Breast epithelium (tissue), 4 donors: ENCODE results near the gene CDK19. TPM values are rescaled to one million over a fixed set of nuclear protein-coding genes. Genes with fewer than 3 reads are reported as not detected.

Source experiments
- DNase-seq, 2 donors: peaks; one replicate each; pipeline ENCODE4 v3.0.0-alpha.2; 2019; ENCODE audit warnings: low spot score in 2 of 2
- H3K27ac ChIP-seq, 2 donors: fragments of 200-600 bp; sonication (generic) in 1 of 2; one replicate each; pipeline ENCODE4 v1.5.1; 2016 to 2019; ENCODE audit warnings: mild to moderate bottlenecking in 1 of 2
- H3K27me3 ChIP-seq, 2 donors: fragments of 200-600 bp; sonication (generic) in 1 of 2; one replicate each; pipeline versions ENCODE4 v1.5.1 to v1.6.0; 2017 to 2019; ENCODE audit warnings: control low read depth in 1 of 2, mild to moderate bottlenecking in 1 of 2
- H3K36me3 ChIP-seq: fragments of 200-600 bp; one replicate; pipeline ENCODE4 v1.5.1; 2019
- H3K4me1 ChIP-seq, 2 donors: fragments of 200-600 bp; sonication (generic); one replicate each; pipeline ENCODE4 v1.5.1; 2016 to 2019; ENCODE audit warnings: control low read depth in 1 of 2
- H3K4me3 ChIP-seq, 3 donors: fragments of 200-600 bp; sonication (generic); 1 replicate in 2 of 3; 2 replicates in 1 of 3; pipeline ENCODE4 v1.5.1; 2016 to 2019; ENCODE audit warnings: mild to moderate bottlenecking in 3 of 3, moderate library complexity in 2 of 3
- H3K9me3 ChIP-seq, 2 donors: fragments of 200-600 bp; sonication (generic) in 1 of 2; one replicate each; pipeline ENCODE4 v1.5.1; 2016 to 2019; ENCODE audit warnings: control low read depth in 1 of 2
- POLR2A ChIP-seq: fragments of 450-650 bp; IDR thresholded peaks from one replicate; pipeline ENCODE4 v1.6.1; 2016; ENCODE audit warnings: antibody characterized with exemption, mild to moderate bottlenecking, moderate library complexity
- POLR2AphosphoS5 ChIP-seq, 3 donors: sonication (generic); formaldehyde crosslinking; IDR thresholded peaks; one replicate each; pipeline ENCODE4 v1.6.1; 2017; ENCODE audit warnings: antibody characterized with exemption in 3 of 3
- intact Hi-C: fragments of 100-400 bp; cut with DNase I; formaldehyde crosslinking; loops from one replicate; pipeline ENCODE4 v1.15.1; 2023; ENCODE audit warnings: low total_unique reads
- total RNA-seq, 3 donors: library from RNA; depleted of rRNA; stranded (reverse); fragments of >200 nt; gene quantifications; one replicate each; pipeline ENCODE4 v1.1.0, GENCODE V29; 2016
- TF ChIP-seq, protein P1 (sequence below), 3 donors: fragments of 450-650 bp; IDR thresholded peaks; one replicate each; pipeline ENCODE4 v1.5.1; 2016 to 2017; ENCODE audit warnings: antibody characterized with exemption in 3 of 3, mild to moderate bottlenecking in 3 of 3, moderate library complexity in 3 of 3

The CDK19 gene
- total RNA-seq, 3 donors from 2014 or later, result 14.1 to 17.9 (median 17.9) TPM

DNA sequence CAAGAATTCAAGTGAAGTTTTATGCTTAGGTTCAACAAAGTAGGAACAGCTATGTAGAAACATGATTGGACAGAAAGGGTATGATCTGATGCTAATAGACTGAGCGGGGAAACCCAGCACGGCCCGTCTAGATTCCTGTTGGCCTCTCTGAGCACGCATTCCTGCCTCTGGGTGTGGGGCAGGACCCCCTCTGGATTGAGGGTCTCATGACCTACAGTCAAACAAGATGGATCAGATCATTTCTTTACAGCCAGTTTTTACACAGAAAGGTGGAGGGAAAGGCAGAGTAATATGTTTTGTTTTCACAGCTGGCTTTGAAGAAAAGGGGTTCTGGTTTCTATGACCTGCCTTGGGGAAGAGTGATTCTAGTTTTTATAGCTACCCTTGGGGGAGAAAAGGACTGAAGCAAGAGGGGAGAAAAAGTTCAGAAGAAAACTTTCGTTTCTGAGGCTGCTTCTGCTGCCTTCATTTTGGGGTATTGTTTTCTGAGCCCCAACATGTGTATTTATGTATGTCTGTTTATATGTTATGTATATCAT is 239.3 kb downstream of the CDK19 start:
- TF ChIP-seq POLR2A (no peak), POLR2AphosphoS5 (IDR thresholded peaks at IDR 0.05) (no peak)
- TF ChIP-seq, protein P1, sequence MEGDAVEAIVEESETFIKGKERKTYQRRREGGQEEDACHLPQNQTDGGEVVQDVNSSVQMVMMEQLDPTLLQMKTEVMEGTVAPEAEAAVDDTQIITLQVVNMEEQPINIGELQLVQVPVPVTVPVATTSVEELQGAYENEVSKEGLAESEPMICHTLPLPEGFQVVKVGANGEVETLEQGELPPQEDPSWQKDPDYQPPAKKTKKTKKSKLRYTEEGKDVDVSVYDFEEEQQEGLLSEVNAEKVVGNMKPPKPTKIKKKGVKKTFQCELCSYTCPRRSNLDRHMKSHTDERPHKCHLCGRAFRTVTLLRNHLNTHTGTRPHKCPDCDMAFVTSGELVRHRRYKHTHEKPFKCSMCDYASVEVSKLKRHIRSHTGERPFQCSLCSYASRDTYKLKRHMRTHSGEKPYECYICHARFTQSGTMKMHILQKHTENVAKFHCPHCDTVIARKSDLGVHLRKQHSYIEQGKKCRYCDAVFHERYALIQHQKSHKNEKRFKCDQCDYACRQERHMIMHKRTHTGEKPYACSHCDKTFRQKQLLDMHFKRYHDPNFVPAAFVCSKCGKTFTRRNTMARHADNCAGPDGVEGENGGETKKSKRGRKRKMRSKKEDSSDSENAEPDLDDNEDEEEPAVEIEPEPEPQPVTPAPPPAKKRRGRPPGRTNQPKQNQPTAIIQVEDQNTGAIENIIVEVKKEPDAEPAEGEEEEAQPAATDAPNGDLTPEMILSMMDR (IDR thresholded peaks at IDR 0.05), result no peak
- intact Hi-C loops, result no loop called here
- no peak for DNase-seq

GRCh38 chr6:110574817-110575216 is 240.5 kb downstream of the CDK19 start:
- intact Hi-C loops, result no loop called here
- Histone ChIP-seq H3K4me1 (no peaks in the 10 kb centered on the region), H3K9me3 (no peaks in the 10 kb centered on the region), H3K36me3 (no peaks in the 10 kb centered on the region), H3K4me3 (no peak overlapping the region), H3K27me3 (no peaks in the 10 kb centered on the region), H3K27ac (no peak overlapping the region)
- no peak for DNase-seq
- TF ChIP-seq, protein P1 (IDR thresholded peaks at IDR 0.05), result no peak
- TF ChIP-seq POLR2AphosphoS5 (IDR thresholded peaks at IDR 0.05), result no peak
- no peak for TF ChIP-seq POLR2A

More for the DNA sequence above, 239.3 kb downstream of the CDK19 start:
- H3K27ac ChIP-seq, result no peak overlapping the region
- no peaks in the 10 kb centered on the region for H3K36me3 ChIP-seq
- no peaks in the 10 kb centered on the region for H3K4me1 ChIP-seq
- no peaks in the 10 kb centered on the region for H3K27me3 ChIP-seq
- no peaks in the 10 kb centered on the region for H3K9me3 ChIP-seq
- no peak overlapping the region for H3K4me3 ChIP-seq

GRCh38 chr6:110573537-110573936 is 241.7 kb downstream of the CDK19 start:
- intact Hi-C loops, result no loop called here
- no peak overlapping the region for H3K4me3 ChIP-seq
- no peaks in the 10 kb centered on the region for H3K27me3 ChIP-seq
- no peaks in the 10 kb centered on the region for H3K4me1 ChIP-seq
- TF ChIP-seq POLR2AphosphoS5 (IDR thresholded peaks at IDR 0.05) (no peak), POLR2A (no peak)
- TF ChIP-seq, protein P1 (IDR thresholded peaks at IDR 0.05), result no peak
- H3K36me3 ChIP-seq, result no peaks in the 10 kb centered on the region
- DNase-seq, result no peak
- no peak overlapping the region for H3K27ac ChIP-seq
- no peaks in the 10 kb centered on the region for H3K9me3 ChIP-seq

DNA sequence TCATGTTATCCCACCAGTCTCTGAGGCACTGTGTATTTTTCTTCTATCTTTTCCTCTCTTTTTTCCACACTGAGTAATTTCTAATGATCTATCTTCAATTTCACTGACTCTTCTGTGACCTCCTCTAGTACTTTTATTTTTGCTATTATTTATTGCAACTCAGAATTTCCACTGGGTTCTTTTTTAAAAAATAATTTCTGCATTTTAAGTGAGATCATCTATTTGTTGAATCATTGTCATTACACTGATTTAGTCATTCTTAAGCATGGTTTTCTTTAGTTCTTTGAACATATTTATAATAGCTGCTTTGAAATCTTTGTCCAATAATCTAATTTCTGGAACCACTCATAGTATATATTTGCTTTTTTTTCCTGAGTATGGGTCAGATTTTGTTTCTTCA is 242.1 kb downstream of the CDK19 start:
- intact Hi-C loops, result no loop called here
- no peak for DNase-seq
- no peaks in the 10 kb centered on the region for H3K9me3 ChIP-seq
- TF ChIP-seq, protein P1 (IDR thresholded peaks at IDR 0.05), result no peak
- no peak for TF ChIP-seq POLR2A
- no peak for TF ChIP-seq POLR2AphosphoS5 (IDR thresholded peaks at IDR 0.05)
- no peak overlapping the region for H3K27ac ChIP-seq
- H3K4me1 ChIP-seq, result no peaks in the 10 kb centered on the region
- H3K27me3 ChIP-seq, result no peaks in the 10 kb centered on the region
- H3K36me3 ChIP-seq, result no peaks in the 10 kb centered on the region
- H3K4me3 ChIP-seq, result no peak overlapping the region

DNA sequence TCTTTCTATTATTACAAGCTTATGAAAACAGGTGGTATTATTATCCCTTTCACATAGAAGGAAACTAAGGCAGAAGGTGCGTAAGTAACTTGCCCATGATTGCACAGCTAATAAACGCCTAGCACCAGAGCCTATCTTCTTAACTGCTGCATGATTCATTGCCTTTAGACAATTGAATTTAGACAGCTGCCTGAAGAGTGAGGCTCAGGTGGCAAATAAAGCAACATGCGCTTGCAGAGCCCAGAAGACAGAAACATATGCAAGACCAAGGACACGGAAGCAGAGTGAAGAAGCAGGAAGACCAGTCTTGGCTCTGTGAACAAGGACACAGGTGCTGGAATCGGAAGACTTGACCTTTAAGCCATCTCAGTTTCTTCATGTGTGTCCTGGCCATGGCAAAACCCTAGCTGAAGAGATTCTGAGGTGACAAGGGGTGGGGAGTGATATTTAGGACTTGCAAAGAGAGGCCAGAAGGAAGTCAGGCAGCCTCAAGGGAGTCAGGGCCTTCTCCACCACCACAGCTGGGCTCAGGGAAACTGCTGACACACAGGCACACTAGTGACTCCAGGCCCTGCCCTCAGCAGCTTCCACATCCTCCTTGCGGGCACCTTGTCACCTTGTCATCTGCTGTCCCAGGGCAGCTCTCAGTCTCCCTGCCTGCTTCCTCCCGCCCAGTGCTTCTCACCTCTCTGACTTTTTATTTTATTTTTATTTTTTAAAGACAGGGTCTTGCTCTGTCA is 247.1 kb downstream of the CDK19 start:
- no peaks in the 10 kb centered on the region for H3K27me3 ChIP-seq
- no peaks in the 10 kb centered on the region for H3K36me3 ChIP-seq
- no peaks in the 10 kb centered on the region for H3K4me1 ChIP-seq
- no peaks in the 10 kb centered on the region for H3K9me3 ChIP-seq
- intact Hi-C loops, result no loop called here
- no peak for DNase-seq
- TF ChIP-seq POLR2AphosphoS5 (IDR thresholded peaks at IDR 0.05), result no peak
- no peak for TF ChIP-seq POLR2A
- TF ChIP-seq, protein P1 (IDR thresholded peaks at IDR 0.05), result no peak
- no peak overlapping the region for H3K4me3 ChIP-seq
- no peak overlapping the region for H3K27ac ChIP-seq
